Occipital lobe (tissue), 2 donors: Measurements from ENCODE around the gene GH1. TPM values are rescaled to one million over a fixed set of nuclear protein-coding genes. Genes with fewer than 3 reads are reported as not detected.
"Not testable (repeated sequence)": the region's sequence is repeated elsewhere in the genome, so short reads cannot be mapped to it uniquely, and the experiment has no call there.

ENCODE experiments used
- DNase-seq: peaks from one replicate; lab custom pipeline; 2025; lab: John Stamatoyannopoulos, UW
- total RNA-seq: library from RNA; depleted of rRNA; stranded (reverse); fragments of >200 nt; gene quantifications from one replicate; pipeline ENCODE4 v1.2.3, GENCODE V29; 2014

GH1 gene
- not detected for total RNA-seq

- not testable (repeated sequence) for DNase-seq
Observed at GRCh38 chr17:63918789-63919305, at the start of gene GH1. TSS of gene GH1 (minus strand) at chr17:63918839. CDS start at chr17:63918776, 63 bp downstream.

DNA sequence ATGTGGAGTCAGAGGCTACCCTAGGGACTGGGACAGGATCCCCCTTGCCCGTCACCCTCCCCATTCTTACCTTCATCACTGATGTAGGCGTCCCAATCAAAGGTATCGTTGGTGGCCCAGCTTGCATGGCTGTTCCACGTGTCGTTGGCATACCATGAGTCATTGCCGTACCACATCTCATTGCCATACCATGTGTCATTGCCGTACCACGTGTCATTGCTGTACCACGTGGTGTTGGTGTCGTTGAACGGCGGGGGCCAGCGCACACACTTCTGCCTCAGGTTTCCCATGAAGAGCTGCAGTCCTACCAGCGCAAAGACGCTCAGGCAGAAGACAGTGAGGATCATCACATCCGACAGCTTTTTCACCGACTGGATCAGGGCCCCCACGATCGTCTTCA lies 49.3 kb upstream of the GH1 start:
- no peak for DNase-seq

DNA sequence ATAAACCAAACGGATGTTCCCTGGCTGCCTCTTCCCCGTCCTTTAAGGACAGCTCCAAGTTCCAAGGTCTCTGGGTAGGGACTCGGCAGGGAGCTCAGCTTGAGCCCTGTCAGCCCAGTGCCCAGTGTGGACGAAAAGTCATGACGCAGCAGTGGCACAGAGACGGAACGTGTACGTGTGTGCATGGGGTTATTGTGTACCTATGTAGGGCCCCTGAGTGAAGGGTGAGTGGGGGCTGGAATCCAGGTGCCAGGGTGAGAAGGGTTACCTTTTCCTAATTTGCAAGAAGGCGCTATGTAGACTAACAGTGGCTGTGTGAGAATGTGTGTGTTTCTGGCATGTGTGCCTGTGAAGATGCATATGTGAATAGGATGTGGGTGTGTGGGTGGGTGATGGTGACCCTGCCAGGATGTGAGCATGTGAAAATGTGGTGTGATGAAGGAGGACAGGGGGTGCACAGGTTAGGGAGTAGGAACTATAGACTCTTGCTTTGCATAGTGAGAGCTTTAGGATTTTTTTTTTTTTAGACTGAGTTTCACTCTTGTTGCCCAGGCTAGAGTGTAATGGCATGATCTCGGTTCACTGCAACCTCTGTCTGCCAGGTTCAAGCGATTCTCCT lies 48.1 kb upstream of the GH1 start:
- DNase-seq = no peak

DNA sequence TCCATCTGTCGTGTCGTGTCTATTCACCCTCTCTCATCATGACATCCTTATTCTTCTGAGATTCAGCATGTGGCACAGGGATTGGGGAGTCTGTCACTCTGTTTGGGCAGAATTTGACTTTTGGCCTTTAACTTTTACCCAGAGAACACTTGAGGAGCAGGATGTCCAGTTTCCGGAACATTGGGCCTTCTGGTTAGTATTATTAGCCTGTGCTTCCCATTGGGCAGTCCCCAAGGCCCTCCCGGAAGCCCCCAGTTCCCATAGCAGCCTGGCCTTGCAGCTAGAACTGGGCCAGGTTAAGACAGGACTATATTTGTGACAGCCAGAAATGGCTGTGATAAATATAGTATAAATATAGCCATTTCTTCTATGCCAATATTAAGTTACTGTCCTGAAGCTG lies 44.5 kb upstream of the GH1 start:
- no peak for DNase-seq

DNA sequence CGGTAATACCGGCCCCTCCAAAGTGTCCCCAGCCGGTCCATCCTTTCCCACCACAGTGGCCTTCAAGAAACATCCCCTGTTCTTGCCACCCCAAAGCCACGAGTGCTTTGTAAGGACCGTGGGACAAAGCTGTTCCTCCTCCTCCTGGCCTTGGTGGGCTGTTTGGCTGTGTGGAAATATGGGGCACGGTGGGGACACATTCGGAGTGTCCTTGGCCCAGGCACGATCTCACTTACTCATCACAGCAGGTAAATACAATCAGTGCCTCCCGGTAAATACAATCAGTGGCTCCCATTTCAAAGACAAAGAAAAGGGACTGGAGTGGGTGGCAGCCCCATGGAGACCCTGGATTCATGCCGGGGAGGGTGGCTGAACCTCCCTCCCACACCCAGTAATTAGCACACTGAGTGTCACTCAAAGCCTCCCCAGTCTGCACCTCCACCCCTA lies 43.7 kb upstream of the GH1 start:
- no peak for DNase-seq

- no peak for DNase-seq
Observed at GRCh38 chr17:63961355-63962212, 42.9 kb upstream of the GH1 start.

DNA sequence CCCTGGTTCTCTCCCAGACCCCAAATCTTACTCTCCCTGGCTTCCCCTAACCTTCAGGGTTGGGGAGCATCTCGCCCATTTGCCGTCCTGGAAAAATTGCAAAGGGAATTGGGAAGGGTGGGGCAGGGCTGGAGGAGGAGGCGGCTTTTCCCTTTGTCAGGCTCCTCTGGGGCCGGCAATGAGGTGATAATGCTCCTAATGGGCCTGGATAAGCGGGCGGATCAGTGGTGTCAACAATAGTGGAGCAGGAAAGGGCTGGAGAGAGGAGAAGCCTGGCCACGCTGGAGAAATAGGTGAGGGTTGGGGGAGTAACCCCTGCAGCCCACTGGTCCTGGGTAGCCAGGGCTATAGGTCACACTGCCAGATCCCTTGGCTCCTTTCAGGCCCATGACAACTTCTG lies 41.8 kb upstream of the GH1 start:
- no peak for DNase-seq

DNA sequence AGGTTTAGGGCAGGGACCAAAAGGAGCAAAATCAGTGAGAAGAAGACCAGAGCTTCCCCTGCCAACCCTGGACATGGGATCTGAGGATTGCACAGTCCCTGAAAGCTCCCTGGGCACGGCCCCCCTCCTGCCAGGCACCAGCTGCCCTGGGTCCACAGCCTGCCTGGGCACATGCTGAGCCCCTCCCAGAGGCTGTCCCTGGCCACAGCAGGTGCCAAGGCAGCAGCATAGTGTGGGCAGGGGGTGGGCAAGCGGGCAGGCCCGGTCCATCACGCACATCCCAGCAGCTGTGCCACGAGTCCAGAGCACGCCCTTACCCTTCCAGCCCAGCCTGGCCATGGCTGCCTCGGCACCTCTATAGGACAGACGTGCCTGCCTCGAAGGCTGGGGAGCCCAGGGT lies 41.4 kb upstream of the GH1 start:
- DNase-seq = no peak

DNA sequence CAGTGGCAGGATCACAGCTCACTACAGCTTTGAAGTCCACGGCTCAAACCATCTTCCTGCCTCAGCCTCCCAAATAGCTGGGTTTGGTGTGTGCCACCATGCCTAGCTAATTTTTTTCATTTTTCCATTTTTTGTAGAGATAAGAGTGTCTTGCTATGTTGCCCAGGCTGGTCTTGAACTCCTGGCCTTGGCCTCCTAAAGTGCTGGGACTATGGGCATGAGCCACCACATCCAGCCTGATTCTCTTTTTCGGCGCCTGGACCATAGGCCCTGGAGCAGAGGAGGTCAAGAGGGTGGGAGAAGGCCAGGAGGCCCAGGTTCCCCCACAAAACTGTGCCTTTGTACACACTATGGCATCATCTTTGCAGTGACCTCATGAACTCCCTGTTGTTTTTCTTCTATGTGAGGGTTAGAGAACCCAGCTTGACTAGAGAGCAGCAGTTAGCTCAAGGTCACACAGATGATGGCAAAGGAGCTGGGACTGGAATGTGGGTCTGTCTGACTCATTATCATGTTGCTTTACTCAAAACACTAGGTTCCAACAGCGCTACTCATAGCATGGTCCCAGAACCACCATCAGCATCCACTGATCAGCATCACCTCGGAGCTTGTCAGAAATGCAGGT lies 37.8 kb upstream of the GH1 start:
- DNase-seq = no peak

GRCh38 chr17:63955791-63956190 lies 37.2 kb upstream of the GH1 start:
- no peak for DNase-seq

- no peak for DNase-seq
Observed at GRCh38 chr17:63955232-63955631, 36.6 kb upstream of the GH1 start.

- DNase-seq = no peak
Observed at GRCh38 chr17:63954402-63955063, 35.9 kb upstream of the GH1 start.

GRCh38 chr17:63950940-63951907 lies 32.6 kb upstream of the GH1 start:
- no peak for DNase-seq

GRCh38 chr17:63949576-63950250 lies 31.1 kb upstream of the GH1 start:
- no peak for DNase-seq

- no peak for DNase-seq
Observed at GRCh38 chr17:63948521-63948920, 29.9 kb upstream of the GH1 start.

GRCh38 chr17:63947711-63948330 lies 29.2 kb upstream of the GH1 start:
- no peak for DNase-seq

DNA sequence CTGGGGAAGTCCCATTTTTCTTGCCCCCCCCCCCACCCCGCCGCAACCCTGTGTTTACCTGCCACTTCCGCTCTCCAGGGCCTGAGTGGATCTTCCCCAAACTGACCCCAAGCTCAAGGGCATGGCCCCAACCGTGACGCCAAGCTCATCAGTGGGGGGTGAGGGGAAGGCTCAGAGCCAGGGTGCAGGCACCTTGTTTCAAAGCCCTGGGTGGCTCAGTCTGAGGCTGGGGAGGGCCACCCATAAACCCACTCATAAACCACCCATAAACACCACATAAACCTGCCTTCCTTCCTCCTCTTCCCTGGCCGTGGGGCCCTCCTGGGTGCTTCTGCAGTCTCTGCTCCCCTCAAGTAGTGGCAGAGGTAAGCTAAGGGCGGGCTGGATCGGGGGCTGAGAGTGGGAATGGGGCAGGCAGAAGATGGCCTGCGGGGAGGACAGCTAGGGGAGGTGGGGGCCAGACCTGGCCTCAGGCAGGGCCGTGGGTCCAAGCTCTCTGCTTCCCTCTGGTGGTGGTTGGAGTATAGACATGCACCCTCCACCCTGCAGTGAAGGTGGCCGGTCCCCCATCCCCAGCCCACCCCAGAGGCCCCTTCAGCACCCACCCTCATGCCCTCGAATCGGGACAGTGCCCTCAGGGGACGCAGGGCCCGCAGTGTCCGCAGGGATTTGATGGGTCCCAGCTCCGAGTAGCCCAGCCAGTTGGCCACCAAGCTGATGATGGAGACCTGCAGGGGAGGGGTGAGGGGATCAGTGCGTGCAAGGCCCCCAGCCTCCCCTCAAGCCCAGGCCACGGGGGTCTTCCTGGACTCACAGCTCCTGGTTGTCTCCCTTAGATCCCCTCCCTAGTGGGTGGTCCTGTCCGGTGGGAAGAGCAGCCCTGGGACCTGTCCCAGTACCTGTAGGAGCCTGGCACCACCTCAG lies 28.1 kb upstream of the GH1 start:
- no peak for DNase-seq

- DNase-seq = no peak
Observed at GRCh38 chr17:63945784-63946439, 27.3 kb upstream of the GH1 start.
